Stimulated activated CD4-positive, alpha-beta T cell treated with anti-CD3 and anti-CD28 coated beads, Interleukin-2, amount 100 ng/mL, for 24 hours (primary cell): ENCODE results near the gene LTBP3.
"Not testable (repeated sequence)": the region's sequence is repeated elsewhere in the genome, so short reads cannot be mapped to it uniquely, and the experiment has no call there.

Source experiments
- DNase-seq, 2 donors: peaks; one replicate each; pipeline ENCODE4 v3.0.0-alpha.2; 2020

LTBP3 gene

GRCh38 chr11:65571420-65571819 lies 13.3 kb upstream of the LTBP3 start:
- DNase-seq: no peak

DNA sequence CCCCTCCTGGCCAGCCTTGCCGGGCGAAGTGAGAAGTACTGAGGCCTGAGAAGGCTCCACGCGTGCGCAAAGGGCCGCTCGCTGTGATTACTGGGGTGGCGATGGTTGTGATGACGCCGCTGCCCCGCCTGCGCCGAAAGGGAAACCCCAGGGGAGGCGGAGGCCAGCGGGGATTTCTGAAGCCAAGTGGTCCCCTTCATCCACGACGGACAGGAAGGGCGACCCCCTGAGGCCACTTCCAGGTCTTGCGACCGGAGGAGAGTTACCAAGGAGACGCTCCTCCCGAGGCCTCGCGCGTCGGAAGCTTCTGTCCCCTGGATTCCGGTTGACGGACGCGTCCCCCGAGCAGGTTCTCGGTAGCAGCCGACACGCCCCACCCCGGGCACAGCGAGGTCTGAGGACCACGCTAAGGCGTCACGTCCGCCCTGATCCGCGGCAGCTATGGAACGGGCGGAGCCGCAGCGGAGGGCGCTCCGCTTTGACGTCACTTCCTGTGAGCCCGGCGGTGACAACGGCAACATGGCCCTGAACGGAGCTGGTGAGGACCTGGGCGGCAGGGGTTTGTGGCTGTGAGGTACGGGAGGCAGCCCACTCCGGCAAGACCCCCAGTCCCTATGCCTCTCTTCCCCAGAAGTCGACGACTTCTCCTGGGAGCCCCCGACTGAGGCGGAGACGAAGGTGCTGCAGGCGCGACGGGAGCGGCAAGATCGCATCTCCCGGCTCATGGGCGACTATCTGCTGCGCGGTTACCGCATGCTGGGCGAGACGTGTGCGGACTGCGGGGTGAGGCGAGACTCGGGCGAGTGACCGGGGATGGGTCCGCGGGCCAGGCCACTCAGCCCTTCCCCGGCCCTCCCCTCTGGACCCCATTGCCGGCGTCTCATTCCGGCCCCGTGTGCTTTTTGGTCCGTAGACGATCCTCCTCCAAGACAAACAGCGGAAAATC lies 12.1 kb upstream of the LTBP3 start, which contains the start of gene ZNRD2:
ZNRD2 (plus strand) TSS at position 505 of the 946 bp plus-strand sequence; CDS start at position 520, 15 bp downstream.
- DNase-seq: peak; percentile 99

DNA sequence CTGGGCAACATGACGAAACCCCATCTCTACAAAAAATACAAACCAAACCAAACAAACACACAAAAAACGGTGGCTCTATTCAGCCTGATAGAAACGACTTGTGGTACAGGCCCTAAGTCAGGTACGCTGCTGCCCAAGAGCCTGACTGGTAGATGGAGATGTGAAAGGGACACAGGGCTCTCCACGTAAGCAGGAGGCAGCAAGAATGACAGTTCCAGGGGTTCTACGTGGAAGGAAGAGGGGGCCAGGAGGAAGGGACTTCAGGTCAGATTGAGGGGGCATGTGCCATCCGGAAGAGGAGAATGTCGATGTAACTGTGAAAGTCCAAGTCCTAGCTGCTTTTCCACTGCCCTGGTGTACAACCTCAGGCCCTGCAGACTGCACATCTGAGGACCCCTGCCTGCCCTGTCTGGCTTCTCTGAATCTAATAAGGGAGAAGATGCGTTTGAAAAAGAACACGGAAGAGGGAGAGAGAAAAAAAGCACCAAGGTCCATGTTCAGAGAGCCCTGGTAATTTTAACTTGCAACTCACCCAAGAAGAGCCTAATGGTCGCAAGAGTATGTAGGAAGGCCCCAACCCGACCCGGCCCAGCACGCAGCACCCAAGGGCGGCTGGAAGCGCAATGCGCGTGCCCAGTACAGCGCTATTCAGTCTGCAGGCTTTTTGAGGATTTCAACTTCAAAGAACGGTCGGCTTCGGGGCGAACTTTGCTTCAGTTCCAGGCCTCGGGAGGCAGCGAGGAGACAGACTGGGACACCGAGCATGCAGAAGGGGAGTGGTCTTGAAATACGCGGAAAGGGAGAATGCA lies 11.2 kb upstream of the LTBP3 start:
- DNase-seq: no peak

DNA sequence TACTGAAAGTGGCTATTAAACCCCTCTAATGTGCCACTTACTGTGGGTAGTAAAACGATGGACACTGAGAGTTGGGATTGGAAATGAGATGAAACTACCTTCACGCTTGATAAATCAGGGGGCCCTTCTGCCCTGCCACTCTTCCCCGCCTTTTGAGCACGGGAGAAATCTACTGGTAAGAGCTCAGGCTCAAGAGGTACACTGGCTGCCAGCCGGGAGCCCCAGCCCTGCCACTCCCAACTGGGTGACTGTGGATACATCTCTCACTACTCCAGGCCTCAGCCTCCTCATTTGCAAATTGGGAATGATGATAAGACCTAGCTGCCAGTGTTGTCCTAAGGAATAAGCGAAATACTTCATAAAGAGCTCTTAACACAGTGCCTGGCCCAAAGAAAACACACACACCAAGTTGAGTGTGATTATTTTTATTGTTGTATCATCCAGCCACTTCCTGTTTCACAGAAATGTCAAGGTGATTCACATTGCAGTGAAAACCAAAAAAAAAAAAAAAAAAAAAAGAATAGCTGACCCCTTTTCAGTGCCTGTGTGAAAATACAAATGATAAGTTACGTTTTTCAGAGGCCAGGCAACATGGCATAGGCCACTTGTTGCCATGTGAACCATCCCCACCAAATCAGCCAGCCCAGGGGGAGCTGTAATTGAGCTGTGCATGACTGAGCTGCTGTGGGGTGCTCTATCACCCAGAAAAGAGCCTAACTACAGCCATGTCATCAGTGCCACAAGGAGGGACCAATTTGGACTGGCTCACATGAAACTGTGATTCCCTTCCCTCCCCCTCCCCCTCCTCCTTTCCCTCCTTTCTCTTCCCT lies 7.7 kb upstream of the LTBP3 start:
- DNase-seq: no peak

DNA sequence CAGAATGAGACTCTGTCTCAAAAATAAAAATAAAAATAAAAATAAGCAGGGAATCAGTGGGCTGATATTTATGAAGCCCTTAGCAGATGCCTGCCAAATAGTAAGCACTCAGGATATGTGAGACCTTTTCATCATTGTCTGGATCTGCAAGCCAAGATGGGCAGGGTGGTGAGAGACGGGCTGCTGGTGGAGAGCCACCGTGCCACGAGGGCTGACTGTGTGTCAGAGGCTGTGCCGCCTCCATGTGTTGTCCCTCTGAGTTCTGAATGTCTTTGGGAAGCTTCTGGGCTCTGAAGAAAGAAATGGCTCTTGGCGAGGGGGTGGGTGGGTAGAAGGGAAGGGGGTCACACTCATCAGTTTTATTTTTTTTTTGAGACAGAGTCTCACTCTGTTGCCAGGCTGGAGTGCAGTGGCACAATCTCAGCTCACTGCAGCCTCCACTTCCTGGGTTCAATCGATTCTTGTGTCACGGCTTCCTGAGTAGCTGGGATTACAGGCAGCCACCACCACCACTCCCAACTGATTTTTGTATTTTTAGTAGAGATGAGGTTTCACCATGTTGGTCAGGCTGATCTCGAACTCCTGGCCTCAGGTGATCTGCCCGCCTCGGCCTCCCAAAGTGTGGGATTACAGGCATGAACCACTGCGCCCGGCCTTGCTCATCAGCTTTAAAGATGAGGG lies 6.9 kb upstream of the LTBP3 start:
- DNase-seq: not testable (repeated sequence)

DNA sequence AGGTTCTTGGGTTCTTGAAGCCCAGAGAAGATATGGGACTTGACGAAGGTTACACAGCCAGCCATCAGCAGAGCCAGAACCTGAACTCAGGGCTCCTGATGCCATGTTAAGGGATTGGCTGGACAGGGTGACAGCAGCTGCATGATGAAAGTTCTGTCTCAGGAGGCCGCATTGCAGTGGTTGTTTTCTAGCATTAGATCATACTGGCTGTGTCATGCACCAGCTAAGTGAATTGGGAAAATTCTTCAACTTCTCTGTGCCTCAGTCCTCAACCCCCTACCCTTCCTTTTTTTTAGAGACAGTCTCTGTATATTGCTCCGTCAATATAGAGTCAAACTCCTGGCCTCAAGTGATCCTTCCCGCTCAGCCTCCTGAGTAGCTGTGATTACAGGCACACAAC lies 5.4 kb upstream of the LTBP3 start:
- DNase-seq: no peak

- no peak for DNase-seq
Observed at GRCh38 chr11:65562788-65563187, 4.6 kb upstream of the LTBP3 start.

DNA sequence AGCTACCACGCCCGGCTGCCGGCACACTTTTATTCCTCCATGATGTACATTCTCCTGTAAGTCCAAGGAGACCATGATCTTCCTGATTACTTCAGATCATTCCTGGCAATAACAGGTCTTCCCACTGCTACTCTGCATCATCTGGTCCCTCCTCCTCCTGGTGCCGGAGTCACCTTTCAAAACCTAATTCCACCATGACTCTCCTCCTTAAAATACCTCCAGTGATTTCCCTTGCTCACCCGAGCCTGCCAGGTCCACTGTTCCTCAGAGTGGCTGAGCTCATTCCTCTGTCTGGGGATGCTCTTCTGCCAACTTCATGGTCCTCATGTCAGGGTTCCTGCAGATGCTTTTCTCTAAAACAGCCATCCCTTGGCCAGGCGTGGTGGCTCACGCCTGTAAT lies 3.9 kb upstream of the LTBP3 start:
- no peak for DNase-seq

GRCh38 chr11:65560555-65561418 lies 2.6 kb upstream of the LTBP3 start:
- DNase-seq: no peak

DNA sequence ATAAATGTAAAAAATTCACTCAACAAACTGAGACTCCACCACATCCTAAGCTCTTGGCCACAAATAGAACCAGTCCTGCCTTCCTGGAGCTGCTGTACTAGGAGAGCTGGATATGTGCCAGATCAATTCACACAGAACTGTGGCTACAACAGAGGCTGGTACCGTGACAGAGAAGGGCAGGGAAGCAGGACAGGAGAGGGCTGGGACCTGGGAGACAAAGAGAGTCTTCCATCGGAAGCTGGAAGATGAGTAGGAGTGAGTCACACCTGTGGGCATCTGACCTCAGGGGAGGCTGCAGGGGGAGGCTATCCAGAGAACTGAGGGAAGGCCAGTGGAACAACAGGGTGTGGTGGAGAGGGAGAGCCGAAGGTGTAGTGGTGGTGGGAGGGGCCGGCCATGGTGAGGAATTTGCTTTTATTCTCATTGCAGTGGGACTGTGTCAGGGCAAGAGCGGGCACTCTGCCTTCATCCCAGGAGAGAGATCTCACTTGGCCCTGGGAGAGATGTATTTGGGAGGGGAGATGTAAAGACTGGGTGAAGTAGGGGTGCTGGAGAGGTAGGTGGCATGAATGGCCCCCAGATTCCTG lies 1.9 kb upstream of the LTBP3 start:
- no peak for DNase-seq

- DNase-seq: no peak
Observed at GRCh38 chr11:65559535-65559934, 1.4 kb upstream of the LTBP3 start.

DNA sequence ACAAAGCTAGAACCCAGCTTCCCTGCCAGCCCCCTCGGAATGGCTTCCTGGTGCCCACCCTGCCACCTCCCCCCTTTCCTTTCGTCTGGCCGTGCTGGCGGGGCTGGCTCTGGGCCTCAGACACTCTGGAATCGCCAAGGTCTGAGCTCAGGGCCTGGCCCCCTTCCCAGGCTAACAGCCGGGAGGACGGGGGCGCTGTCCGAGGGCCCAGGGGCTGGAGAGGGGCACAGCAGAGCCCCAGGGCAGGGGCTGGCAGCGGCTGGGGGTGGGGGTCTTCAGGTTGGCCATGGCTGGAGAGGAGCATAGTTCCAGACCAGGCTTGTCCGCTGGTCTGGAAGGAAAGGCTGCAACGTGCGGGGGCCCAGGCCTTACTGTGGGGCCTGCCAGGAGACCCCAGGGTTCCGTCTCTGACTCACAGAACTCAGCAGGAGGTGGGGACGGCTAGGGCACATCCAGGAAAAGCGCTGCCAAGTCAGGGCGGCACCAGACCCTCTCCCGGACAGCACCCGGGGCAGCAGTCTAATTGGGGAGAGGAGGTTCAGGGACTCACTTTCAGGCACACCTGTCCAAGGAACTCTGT lies 861 bp upstream of the LTBP3 start:
- no peak for DNase-seq

- DNase-seq: no peak
Observed at GRCh38 chr11:65557280-65558001, 718 bp downstream of the LTBP3 start.

- no peak for DNase-seq
Observed at GRCh38 chr11:65556470-65557279, 1.5 kb downstream of the LTBP3 start.

DNA sequence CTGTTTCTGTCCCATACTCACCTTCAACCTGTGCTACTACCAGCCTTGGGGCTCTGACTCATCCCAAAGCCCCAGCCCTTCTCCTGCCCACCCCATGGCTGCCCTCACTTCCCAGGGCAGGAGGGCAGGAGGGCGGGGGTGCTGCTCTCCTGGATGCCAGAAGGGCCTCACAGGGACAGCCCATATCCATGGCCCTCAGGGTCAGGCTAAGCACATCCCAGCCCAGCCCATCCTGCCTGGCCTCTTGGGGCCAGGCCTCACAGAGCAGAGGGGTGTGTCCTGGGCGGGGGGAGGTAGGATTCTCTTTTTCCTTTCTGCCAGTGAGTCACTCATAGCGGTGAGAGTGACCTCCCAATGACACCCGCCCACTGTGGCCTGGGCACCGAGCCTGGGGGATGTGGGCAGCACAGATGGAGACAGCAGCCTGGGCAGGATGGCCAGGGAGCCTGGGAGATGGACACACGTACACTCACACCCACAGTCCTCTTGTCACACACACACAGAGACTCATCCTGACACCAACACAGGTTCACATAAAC lies 2.4 kb downstream of the LTBP3 start:
- no peak for DNase-seq

DNA sequence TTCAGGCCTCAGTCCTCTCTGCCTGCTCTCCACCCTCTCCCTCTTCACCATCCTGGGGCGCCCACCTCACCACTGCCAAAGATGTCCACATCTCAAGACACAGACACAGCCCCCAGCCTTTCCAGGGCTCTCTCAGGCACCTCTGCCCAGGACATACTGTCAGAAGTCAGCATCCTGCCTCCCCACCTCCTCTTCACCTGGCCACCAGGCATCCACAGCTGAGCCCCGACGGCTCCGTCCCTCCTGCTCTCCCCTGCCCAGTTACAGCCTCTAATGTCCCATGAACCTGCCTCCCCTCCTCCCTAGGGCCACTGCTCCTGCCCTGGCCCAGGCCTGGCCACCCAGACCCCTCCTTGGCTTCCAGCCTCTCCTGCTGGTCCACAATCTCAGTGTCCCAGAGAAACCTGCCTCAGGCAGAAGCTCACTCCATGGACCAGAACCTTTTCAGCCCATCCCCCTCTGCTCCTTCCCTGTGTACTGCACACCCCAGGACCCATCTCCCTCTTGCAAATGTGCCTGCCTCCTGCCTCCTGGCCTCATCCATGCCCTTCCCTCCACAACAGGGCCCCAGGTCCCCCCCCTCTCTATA lies 3.2 kb downstream of the LTBP3 start:
- no peak for DNase-seq

DNA sequence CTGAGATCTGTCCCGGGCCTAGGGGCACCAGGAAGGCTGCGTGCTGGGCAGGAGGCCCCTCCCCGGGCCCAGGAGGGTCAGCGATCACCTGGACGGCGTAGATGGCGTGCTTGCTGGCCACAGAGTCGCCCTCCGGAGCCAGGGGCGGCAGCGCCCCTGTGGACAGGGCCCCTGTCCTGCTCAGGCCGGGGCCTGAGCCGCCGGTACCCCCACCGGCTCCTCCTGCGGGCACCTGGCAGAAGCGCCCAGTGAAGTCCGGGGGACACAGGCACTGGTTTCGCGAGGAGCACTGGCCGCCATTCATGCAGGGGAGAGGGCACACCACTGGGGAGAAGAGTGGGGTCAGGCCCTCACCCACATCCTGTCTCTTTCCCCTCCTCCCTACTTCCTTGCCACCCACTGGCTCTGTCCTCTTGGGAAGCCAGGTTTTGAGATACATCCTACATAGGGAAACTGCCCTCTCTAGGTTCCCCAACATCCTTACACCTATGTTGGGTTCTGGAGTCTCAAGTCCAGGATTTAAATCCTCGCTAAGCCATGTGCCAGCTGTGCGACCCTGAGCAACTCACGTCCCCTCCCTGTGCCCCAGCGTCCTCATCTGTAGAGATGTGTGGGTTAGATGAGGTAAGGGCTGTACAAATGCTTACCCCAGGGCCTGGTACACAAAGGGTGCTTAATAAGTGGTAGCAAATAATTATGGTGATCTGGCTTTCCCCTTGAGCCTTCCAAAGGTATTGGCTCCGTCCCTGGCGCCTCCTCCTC lies 3.9 kb downstream of the LTBP3 start:
- DNase-seq: no peak
